Progenitor cell of endocrine pancreas (in vitro differentiated cells): Measurements from ENCODE around the gene CPED1. TPM values are rescaled to one million over a fixed set of nuclear protein-coding genes. Genes with fewer than 3 reads are reported as not detected.

Experiments used
- DNase-seq: peaks from one replicate; pipeline ENCODE4 v3.0.0; 2021; ENCODE audit warnings: low spot score; ENCODE audit not compliant: unreplicated experiment
- H3K27ac Mint-ChIP-seq: 2 replicates; pipeline ENCODE4 v1.8.0; 2021; ENCODE audit warnings: mild to moderate bottlenecking, moderate library complexity, mixed read lengths
- H3K27me3 Mint-ChIP-seq: 2 replicates; pipeline ENCODE4 v1.8.0; 2021; ENCODE audit warnings: mixed read lengths
- H3K36me3 Mint-ChIP-seq: 2 replicates; pipeline ENCODE4 v1.8.0; 2022; ENCODE audit warnings: mixed read lengths; ENCODE audit not compliant: insufficient read depth
- H3K4me1 Mint-ChIP-seq: 2 replicates; pipeline ENCODE4 v1.8.0; 2021; ENCODE audit warnings: low read depth, mixed read lengths
- H3K4me3 Mint-ChIP-seq: 2 replicates; pipeline ENCODE4 v1.8.0; 2021; ENCODE audit warnings: low read depth, mild to moderate bottlenecking, moderate library complexity, mixed read lengths
- H3K9me3 Mint-ChIP-seq: 2 replicates; pipeline ENCODE4 v1.8.0; 2021; ENCODE audit warnings: low read depth, mixed read lengths
- total RNA-seq: library from RNA; stranded (reverse); gene quantifications from 2 replicates; pipeline ENCODE4 v1.2.1, GENCODE V29; 2021
- TF ChIP-seq, protein P1 (sequence below): fragments of 200-600 bp; sonication (generic); IDR thresholded peaks from one replicate; pipeline ENCODE4 v1.5.0; 2021; ENCODE audit warnings: antibody characterized with exemption, mild to moderate bottlenecking; ENCODE audit not compliant: unreplicated experiment

The CPED1 gene
- total RNA-seq, 1 donor from 2014 or later, result 1.1 TPM

DNA sequence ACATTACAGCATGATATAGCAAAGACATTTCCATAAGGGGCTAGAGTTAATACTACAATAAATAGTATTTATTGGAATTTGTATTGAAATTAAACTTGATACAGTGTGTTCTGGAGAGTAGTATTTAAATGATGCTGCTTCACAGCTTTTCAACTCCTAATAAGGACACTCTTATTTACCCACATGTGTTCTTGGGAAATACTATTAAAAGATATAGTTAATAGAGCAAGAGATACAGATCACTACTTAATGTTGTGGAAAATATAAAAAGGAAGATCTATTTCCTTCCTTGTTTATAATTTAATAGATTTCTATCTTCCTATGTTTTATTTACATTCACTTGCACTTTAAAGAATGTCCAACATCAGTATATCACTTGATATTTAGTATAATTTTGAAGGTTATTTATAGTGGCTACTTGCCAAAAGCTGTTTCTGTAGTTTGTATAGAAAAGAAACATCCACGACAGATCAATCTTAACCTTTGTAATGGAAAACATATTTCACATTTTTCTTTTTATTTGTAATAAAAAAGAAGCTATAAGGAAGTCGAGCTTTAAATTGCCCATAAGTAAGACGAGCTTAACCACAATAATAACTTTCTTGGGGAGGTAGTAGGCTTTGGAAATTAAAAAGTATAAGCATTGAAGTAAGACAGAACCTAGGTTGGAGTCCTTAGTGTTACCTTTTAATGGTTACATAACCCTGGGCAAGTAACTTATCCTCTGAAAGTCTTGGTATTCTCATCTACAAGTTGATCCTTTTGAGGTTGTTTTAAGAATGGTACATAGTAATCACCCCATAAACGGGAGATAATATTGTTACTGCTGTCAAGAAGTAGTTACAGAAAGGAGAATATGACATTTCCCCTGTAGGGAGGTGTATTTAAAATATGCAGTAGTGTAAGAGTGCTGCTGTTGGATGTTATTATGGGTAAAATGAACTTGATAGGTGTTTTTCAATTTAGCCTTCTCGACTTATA, 32.8 kb downstream of the CPED1 start:
- Mint-ChIP-seq H3K4me1 (peaks cover 30% of the 10 kb centered on the region), H3K4me3 (no peak overlapping the region), H3K9me3 (peaks cover 8% of the 10 kb centered on the region), H3K27me3 (no peaks in the 10 kb centered on the region), H3K36me3 (peaks cover 1% of the 10 kb centered on the region), H3K27ac (peak overlapping the region; percentile 18)
- DNase-seq, result no peak
- TF ChIP-seq, protein P1, sequence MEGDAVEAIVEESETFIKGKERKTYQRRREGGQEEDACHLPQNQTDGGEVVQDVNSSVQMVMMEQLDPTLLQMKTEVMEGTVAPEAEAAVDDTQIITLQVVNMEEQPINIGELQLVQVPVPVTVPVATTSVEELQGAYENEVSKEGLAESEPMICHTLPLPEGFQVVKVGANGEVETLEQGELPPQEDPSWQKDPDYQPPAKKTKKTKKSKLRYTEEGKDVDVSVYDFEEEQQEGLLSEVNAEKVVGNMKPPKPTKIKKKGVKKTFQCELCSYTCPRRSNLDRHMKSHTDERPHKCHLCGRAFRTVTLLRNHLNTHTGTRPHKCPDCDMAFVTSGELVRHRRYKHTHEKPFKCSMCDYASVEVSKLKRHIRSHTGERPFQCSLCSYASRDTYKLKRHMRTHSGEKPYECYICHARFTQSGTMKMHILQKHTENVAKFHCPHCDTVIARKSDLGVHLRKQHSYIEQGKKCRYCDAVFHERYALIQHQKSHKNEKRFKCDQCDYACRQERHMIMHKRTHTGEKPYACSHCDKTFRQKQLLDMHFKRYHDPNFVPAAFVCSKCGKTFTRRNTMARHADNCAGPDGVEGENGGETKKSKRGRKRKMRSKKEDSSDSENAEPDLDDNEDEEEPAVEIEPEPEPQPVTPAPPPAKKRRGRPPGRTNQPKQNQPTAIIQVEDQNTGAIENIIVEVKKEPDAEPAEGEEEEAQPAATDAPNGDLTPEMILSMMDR, result no peak

DNA sequence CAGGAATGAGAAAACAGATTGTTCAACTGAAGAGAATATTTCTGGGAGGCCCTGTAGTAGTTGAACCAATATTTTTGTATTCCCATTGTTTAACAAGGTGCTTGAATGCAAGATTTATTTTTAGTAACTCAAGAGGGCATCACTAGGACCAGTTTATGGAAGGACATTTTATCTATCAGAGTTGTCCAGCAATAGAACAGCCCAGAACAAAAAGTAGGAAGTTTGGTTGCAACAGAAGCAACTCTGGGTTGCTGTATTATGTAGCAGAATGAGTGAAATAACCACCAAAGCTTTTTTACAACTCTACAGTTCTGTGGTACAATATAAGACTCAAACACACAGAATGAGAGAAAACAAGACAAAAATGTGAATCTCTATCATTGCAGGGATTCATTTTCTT, 34.7 kb downstream of the CPED1 start:
- Mint-ChIP-seq H3K4me1 (peaks cover 41% of the 10 kb centered on the region), H3K4me3 (no peak overlapping the region), H3K27me3 (no peaks in the 10 kb centered on the region), H3K27ac (no peak overlapping the region), H3K36me3 (peaks cover 3% of the 10 kb centered on the region), H3K9me3 (peaks cover 10% of the 10 kb centered on the region)
- no peak for DNase-seq
- TF ChIP-seq, protein P1, result no peak

DNA sequence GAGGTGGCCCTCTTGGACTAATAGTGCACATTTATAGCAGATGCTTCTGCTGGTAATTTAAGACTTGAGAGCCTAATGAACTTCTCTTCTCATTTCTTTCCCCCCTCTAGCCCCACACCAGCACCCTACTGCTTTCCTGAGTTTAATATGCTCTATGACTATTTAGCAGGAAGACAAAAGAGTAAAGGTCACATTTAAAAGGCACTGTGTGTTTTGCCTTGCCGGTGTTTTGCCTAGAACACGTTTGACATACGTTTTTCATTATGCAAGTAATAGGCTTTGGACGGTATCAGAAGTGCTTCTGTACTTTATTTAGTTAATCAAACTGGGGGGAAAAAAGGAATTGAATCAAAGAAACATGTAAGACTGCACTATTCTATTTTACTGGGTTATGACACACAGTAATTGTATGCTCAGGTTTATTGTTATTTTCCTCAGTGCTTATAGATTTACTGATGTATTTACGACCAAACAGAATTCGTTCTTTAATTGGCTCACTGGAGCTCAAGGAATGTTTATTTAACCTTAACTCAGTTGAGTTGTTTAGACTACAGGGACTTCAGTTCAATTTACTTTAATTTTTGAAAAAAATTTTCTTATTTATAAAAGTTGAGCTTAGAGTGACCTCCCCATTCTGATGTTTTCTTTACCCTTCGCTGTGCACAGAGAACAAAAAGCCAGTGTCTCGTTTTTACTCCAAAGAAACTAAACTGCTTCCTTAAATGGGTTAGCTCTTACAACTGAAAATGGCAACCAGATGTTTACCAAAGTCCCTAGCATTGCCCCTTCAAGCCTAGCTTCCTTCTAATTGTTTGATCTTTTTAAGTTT, 35.4 kb downstream of the CPED1 start:
- Mint-ChIP-seq H3K27ac (peak overlapping the region; percentile 63), H3K27me3 (no peaks in the 10 kb centered on the region), H3K36me3 (peaks cover 3% of the 10 kb centered on the region), H3K4me1 (peaks cover 46% of the 10 kb centered on the region), H3K4me3 (no peak overlapping the region), H3K9me3 (peaks cover 10% of the 10 kb centered on the region)
- DNase-seq, result no peak
- TF ChIP-seq, protein P1, result no peak

DNA sequence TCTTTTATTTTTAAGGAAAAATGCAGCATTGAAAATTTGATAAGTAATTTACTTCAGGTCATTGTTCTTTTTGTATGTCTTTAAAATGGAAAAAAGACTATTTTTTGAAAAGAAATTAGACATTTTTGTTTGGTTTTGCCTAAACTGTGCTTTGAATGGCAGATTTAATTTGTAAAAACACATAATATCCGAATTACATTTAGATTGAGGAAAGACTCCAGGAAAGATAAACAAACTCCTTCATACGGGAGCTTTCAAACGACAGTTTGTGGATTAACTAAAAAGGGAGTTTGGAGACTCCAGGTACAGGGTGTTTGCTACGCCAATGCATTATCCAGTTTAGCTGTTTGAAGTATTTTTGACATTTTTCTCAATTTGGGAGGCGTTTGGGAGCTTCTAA, 36.1 kb downstream of the CPED1 start:
- Mint-ChIP-seq H3K36me3 (peaks cover 3% of the 10 kb centered on the region), H3K27ac (peak overlapping the region; percentile 63), H3K4me3 (no peak overlapping the region), H3K9me3 (peaks cover 10% of the 10 kb centered on the region), H3K27me3 (no peaks in the 10 kb centered on the region), H3K4me1 (peaks cover 51% of the 10 kb centered on the region)
- TF ChIP-seq, protein P1, result no peak
- DNase-seq, result no peak

DNA sequence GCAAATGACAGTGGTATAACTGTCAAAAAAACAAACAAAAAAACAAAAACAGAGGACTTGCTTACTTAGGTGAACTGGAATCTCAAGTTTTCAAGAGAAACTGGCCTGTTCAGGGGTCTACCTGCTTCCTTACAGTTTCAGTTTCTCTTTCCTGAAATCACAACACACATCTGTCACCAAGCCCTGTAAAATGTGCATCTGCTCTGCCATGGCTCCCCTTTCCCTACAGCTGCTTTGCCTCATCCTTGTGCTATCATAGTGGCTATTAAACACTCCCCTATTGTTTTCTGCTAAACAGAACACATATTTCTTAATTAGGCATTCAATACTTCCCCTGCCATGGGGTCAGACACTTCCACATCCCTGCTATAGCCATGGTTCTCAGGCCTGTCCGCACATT, 37.6 kb downstream of the CPED1 start:
- Mint-ChIP-seq H3K4me1 (peaks cover 51% of the 10 kb centered on the region), H3K9me3 (peaks cover 10% of the 10 kb centered on the region), H3K4me3 (no peak overlapping the region), H3K27me3 (no peaks in the 10 kb centered on the region), H3K27ac (peak overlapping the region; percentile 50), H3K36me3 (peaks cover 3% of the 10 kb centered on the region)
- no peak for DNase-seq
- TF ChIP-seq, protein P1, result no peak
